Neural cell (in vitro differentiated cells): Measurements from ENCODE around the gene RGS6.

Source experiments
- EP300 ChIP-seq: fragments of 450-650 bp; conservative IDR thresholded peaks from 2 replicates; pipeline ENCODE4 v1.6.1; 2014; ENCODE audit warnings: antibody characterized with exemption, mild to moderate bottlenecking, moderate library complexity; ENCODE audit not compliant: poor library complexity, severe bottlenecking
- EZH2 ChIP-seq: fragments of 200-600, 300-800 bp; shearing (Covaris generic), sonication (generic); IDR thresholded peaks from 2 replicates; pipeline ENCODE4 v1.6.1; 2014; ENCODE audit warnings: antibody characterized with exemption, low read length, borderline replicate concordance, mild to moderate bottlenecking; ENCODE audit not compliant: insufficient read depth, poor library complexity, severe bottlenecking
- MXI1 ChIP-seq: fragments of 450-650 bp; conservative IDR thresholded peaks from 2 replicates; pipeline ENCODE4 v1.6.1; 2014; ENCODE audit warnings: antibody characterized with exemption, mild to moderate bottlenecking; ENCODE audit not compliant: poor library complexity, severe bottlenecking
- POLR2AphosphoS5 ChIP-seq: IDR thresholded peaks from 2 replicates; pipeline ENCODE4 v1.6.1; 2012
- RAD21 ChIP-seq: fragments of 450-650 bp; conservative IDR thresholded peaks from 2 replicates; pipeline ENCODE4 v1.6.1; 2014; ENCODE audit warnings: antibody characterized with exemption, mild to moderate bottlenecking, moderate library complexity
- TAF1 ChIP-seq: IDR thresholded peaks from 2 replicates; pipeline ENCODE4 v1.6.1; 2012; ENCODE audit warnings: low read depth
- TF ChIP-seq, protein P1 (sequence below): fragments of 450-650 bp; IDR thresholded peaks from 2 replicates; pipeline ENCODE4 v1.5.1; 2014; ENCODE audit warnings: antibody characterized with exemption, mild to moderate bottlenecking, moderate library complexity; ENCODE audit not compliant: poor library complexity, severe bottlenecking
- TF ChIP-seq, protein P2 (sequence below): IDR thresholded peaks from 2 replicates; pipeline ENCODE4 v1.6.1; 2012; ENCODE audit warnings: borderline replicate concordance

DNA sequence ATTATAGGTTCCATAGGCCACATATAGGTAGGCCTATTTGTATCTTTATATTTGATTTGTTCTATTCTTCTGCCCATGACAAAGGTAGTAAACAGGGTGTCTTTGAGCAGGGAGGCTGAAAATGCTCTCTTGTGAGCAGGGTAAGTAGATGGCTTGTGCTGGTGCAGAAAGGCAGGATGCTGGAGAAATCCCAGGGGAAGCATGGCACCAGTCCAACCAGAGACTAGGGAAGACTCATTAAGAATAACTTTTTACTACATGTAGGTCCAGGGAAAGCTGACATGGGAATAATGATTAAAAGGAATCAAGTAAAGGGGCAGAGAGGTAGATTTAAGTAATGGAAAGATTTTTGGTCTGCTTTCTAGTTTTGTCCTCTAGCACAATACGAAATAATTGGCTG is 245.0 kb downstream of the RGS6 start:
- TF ChIP-seq EZH2 (no peak), TAF1 (no peak), EP300 (no peak), RAD21 (no peak), POLR2AphosphoS5 (no peak), MXI1 (no peak)
- TF ChIP-seq, protein P1, sequence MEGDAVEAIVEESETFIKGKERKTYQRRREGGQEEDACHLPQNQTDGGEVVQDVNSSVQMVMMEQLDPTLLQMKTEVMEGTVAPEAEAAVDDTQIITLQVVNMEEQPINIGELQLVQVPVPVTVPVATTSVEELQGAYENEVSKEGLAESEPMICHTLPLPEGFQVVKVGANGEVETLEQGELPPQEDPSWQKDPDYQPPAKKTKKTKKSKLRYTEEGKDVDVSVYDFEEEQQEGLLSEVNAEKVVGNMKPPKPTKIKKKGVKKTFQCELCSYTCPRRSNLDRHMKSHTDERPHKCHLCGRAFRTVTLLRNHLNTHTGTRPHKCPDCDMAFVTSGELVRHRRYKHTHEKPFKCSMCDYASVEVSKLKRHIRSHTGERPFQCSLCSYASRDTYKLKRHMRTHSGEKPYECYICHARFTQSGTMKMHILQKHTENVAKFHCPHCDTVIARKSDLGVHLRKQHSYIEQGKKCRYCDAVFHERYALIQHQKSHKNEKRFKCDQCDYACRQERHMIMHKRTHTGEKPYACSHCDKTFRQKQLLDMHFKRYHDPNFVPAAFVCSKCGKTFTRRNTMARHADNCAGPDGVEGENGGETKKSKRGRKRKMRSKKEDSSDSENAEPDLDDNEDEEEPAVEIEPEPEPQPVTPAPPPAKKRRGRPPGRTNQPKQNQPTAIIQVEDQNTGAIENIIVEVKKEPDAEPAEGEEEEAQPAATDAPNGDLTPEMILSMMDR = no peak
- TF ChIP-seq, protein P2, sequence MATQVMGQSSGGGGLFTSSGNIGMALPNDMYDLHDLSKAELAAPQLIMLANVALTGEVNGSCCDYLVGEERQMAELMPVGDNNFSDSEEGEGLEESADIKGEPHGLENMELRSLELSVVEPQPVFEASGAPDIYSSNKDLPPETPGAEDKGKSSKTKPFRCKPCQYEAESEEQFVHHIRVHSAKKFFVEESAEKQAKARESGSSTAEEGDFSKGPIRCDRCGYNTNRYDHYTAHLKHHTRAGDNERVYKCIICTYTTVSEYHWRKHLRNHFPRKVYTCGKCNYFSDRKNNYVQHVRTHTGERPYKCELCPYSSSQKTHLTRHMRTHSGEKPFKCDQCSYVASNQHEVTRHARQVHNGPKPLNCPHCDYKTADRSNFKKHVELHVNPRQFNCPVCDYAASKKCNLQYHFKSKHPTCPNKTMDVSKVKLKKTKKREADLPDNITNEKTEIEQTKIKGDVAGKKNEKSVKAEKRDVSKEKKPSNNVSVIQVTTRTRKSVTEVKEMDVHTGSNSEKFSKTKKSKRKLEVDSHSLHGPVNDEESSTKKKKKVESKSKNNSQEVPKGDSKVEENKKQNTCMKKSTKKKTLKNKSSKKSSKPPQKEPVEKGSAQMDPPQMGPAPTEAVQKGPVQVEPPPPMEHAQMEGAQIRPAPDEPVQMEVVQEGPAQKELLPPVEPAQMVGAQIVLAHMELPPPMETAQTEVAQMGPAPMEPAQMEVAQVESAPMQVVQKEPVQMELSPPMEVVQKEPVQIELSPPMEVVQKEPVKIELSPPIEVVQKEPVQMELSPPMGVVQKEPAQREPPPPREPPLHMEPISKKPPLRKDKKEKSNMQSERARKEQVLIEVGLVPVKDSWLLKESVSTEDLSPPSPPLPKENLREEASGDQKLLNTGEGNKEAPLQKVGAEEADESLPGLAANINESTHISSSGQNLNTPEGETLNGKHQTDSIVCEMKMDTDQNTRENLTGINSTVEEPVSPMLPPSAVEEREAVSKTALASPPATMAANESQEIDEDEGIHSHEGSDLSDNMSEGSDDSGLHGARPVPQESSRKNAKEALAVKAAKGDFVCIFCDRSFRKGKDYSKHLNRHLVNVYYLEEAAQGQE = no peak
